T-helper 1 cell treated with Interleukin-12 subunit alpha and Interleukin-12 subunit beta and Interleukin-4 antibody, amounts not matched to agents 30 ng/mL and 1 ng/mL, for 36 hours (primary cell): Measurements from ENCODE around the gene TSR2. TPM values are rescaled to one million over a fixed set of nuclear protein-coding genes. Genes with fewer than 3 reads are reported as not detected.

Experiments
- intact Hi-C: fragments of 100-400 bp; cut with micrococcal nuclease; formaldehyde crosslinking; loops from one replicate; pipeline ENCODE4 v1.15.1; 2024
- total RNA-seq: library from RNA; stranded (reverse); gene quantifications from 2 replicates; pipeline ENCODE4 v1.2.3, GENCODE V29; 2022

The TSR2 gene, protein sequence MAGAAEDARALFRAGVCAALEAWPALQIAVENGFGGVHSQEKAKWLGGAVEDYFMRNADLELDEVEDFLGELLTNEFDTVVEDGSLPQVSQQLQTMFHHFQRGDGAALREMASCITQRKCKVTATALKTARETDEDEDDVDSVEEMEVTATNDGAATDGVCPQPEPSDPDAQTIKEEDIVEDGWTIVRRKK
- 33.9 and 34.8 TPM in 2 replicates for total RNA-seq

DNA sequence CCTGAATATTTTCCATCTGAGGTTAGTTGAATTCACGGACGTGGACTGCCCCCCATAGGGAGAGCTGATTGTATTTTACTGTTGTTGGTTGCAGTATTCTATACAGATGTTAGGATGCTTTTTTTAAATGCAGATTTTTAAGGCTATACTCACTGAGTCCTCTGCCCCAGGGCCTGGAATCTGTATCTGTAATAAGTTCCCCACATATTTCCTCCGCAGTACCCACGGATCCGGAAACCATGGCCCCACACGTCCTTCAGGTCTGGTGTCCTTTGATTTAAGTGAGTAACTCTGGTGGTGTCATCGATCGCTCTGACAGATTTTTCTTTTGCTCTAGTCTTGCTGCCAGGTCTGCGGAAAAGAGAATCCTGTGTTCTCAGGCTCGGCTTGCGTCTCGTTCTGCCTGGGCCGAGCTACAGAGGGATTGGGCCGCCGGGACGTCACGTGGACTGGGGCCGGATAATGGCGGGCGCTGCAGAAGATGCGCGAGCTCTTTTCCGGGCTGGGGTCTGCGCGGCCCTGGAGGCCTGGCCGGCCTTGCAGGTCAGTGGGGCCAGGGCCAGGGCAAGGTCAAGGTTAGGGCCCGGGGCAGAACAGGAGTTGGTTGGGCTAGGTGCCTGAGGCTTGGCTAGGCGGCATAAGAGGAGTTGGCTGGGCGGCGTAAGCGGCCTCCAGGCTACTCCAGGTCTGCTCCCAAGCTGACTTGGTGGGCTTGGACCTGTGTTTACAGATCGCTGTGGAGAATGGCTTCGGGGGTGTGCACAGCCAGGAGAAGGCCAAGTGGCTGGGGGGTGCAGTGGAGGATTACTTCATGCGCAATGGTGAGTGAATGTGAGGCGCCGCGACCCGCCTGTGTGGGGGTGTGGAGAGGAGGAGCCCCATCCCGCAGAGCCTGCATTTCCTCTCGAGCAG lies at the start of gene TSR2:
TSS of gene TSR2 (plus strand) at position 445 of the 912 bp plus-strand sequence. CDS start at position 463, 18 bp downstream.
- intact Hi-C loops: loop anchor here (1.0 to 10.0 kb wide), 10 partner anchors 83 to 1277 kb away; partner anchors contain the start of genes APEX2, FAM120C, GNL3L and HSD17B10

DNA sequence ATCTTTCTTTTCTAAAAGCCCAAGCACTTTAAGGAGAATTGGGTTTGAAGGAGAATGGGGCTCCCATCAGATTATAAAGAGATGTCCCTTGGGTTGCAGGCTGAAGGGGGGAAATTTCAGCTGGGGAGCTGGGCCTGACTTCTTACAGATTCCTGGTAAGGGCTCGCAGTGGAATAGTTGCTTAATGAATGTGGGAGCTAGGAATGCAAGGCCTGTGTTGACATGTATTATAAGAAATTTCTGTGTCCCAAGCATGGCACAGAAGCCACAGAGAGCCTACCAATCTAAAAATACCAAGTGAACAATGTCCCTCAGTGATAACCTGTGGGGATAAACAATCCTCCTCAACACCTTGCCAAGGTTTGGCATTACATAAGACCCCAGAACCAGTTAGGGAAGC lies 43.1 kb upstream of the TSR2 start:
- intact Hi-C loops: no loop called here

DNA sequence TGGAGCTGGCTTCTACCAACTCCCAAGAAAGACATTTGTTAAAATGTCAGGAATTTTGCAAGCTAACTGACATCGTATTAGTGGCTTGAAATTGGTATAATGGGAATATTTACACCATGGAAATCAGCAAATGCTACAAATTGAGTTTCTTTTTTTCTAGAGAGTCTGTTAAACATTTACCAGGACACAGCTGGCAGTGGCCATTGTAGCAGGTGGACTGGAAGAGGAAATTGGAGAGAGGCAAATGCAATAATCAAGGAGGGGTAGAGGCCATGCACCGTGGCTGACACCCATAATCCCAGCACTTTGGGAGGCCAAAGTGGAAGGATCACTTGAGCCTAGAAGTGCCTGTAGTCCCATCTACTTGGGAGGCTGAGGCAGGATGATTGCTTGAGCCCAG lies 32.9 kb upstream of the TSR2 start:
- intact Hi-C loops: no loop called here

DNA sequence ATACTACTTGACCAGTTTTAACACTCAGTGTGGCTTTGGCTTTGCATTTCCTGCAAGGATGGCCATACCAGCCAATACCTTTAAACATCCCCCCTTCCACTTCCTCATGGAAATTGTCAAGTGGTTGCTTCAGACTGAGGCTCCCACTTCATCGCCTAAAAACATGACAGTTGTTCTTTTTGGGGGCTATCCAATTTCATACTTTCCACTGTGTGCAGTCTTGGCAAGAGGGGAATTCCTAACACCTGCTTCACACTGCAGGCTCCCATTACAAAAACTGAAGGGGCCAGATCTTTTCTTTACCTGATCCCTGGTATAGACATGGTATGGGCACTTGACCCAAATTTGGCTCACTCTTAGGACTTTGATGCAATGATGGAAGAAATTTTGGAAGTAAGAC lies 28.5 kb upstream of the TSR2 start:
- intact Hi-C loops: no loop called here

DNA sequence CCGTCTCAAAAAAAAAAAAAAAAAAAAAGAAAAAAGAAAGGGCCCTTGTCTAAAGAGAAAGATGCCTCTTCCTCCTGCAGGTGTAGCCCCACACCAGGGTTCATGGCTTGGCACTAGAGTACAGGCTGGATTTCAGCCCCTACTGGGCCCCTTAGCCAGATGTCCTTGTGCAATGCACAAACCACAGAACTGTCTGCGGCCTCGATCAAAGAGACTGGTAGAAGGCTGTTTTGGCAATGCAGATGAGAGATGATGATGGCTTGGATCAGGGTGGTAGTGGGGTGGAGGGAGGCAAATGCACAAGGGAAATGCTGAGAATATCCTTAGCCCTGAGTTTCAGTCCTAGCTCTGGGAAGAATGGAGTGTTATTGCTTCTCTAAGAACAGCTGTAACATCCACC lies 26.5 kb upstream of the TSR2 start:
- intact Hi-C loops: no loop called here

DNA sequence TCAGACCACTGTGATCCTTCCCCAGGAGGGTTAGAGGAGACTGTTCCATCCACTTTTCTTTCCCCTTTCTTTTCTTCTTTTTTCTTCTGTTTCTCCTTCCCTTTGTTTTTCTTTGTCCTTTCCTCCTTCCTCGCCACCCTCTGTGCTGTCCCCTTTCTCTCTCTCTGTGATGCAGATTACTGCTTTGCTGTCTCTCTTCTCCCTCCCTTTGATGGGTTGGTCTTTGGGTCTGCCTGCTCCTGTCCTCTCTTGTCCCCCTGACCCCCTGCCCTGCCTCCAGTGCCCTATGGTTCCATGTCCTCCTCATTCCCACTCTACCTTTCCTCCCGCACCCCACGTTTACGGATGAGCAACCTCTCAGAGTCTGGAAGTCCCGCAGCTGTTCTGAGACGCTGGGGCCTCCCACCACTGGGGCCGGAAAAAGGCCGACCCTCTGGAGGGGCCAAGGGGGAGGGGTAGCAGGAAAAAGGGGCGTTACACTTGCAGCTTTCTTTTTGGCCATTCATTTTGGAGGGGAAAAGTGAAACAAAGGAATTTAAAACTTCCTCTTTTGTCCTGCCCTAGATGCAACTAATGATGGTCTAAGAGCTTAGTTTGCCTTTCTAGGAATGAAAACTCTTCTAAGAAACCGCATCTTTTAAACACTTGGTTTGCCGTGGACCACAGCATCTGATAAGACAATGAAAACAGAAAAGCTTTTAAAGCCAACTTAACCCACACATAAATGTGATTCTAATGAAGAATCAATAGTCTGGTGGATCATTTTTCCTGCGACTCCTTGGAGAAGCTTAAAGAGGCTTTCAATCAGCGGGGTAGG lies 24.5 kb upstream of the TSR2 start:
- intact Hi-C loops: no loop called here

DNA sequence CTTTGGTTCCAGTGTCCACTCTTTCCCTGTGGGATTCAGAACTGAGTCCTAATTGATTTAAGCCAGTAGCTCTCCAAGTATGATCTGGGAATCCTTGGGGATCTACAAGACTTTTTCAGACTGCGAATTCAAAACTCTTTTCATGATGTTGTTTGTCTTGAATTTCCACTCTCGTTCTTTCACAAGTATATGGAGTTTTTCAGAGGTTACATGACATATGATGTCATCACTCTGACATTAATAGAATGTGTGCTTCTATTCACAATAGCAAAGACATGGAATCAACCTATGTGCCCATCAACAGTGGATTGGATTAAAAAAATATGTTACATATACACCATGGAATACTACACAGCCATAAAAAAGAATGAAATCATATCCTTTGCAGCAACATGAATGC lies 23.2 kb upstream of the TSR2 start:
- intact Hi-C loops: no loop called here

DNA sequence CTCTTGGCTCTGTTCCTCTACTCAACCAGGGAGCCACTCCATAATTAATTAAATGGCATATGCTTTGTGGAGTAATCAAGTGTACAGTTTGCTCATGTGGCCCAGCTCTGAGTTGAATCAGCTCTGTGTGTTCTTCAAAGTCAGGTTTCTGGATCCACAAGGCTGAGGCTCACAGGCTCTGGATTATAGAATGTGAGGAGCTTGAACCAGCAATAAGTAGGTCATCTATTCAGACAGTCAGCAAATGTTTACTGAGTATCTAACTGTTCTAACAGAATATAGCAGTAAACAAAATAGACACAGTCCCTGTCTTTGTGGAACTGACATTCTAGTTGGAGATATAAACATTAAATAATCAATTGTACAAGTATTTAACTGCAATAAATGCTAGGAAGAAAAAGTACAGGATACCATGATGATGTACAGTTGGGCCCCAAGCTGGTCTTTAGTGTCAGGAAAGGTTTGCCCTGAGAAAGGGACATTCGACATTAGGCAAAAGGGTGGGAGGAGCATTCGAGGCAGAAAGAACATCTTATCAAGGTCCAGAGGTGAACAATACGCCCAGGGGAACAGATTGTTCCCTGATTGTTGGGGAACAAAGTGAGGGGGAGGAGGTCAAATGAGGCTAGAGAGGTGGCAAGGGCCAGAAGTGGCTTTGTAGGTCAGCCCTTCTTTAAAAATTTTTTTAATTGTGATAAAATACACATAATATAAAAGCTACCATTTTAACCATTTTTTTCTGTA lies 20.5 kb upstream of the TSR2 start:
- intact Hi-C loops: no loop called here

DNA sequence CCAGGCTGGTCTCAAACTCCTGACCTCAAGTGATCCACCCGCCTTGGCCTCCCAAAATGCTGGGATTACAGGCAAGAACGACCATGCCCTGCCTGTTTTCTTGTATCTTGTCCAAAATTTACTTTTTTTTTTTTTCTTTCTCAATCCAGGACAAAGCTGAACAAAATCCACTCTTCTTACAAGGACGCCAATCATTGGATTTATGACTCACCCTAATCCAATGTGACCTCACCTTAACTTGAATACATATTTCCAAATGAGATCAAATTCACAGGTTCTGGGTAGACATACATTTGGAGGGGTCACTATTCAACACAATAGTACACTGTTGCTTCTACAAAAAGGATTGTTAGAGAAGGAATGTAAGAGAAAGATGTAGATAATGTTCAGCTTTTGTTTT lies 18.0 kb upstream of the TSR2 start:
- intact Hi-C loops: loop anchor here (2.0 kb wide), 1 partner anchor 365 kb away; no protein-coding TSS in a partner anchor

DNA sequence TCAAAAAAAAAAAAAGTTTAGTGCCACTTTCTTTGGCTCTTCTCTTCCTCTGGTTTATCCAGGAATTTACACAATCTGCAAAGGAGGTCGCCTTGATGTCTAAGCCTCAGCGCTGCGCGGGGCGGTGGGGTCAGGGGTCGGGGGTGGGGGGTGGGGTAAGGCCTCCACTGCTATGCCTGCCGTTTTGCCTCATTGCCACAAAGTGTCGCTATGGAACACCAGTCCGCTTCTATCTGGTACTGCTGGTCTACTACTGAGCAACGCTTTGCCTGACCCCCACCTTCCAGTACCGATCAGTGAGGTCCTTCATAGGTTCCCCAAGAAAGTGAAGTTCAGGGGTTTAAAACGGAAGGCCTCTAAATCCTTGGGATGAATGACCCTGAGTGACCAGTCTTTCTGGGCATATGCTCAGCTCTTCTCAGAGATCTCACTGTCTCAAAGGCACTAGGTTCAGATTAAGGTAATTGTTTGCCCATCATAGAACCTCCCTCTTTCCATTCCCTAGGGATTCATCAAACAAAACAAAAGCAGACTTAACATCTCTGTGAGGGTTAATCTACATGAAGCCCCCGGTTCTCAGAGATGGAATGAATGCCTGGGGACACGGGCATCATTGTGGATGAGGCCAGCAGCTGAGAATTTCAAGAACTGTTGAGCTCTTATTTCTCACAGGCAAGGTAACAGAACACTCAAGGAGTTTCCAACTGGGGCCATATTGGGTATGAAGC lies 16.9 kb upstream of the TSR2 start:
- intact Hi-C loops: loop anchor here (2.0 kb wide), 1 partner anchor 363 kb away; no protein-coding TSS in a partner anchor

DNA sequence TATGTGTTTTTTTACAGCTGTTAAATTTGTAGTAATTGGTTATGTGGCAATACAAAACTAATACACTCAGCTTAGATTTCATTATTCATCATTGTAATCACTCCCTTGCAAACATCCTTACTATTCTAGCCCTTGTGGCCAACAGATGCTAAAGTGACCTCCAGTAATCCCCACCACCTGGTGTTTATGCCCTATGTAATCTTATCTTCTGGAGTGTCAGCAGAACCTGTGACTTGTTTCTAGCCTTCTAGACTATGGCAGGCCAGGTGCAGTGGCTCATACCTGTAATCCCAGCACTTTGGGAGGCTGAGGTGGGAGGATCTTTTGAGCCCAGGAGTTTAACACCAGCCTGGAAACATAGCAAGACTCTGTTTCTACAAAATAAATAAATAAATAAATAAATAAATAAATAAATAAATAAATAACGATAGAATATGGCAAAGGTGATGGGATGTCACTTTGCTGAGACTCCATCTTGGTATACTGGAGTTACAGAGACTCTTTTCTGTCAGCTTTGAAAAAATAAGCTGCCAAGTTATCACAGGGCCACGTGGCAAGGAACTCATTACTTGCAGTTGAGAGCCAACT lies 12.3 kb upstream of the TSR2 start:
- intact Hi-C loops: no loop called here

DNA sequence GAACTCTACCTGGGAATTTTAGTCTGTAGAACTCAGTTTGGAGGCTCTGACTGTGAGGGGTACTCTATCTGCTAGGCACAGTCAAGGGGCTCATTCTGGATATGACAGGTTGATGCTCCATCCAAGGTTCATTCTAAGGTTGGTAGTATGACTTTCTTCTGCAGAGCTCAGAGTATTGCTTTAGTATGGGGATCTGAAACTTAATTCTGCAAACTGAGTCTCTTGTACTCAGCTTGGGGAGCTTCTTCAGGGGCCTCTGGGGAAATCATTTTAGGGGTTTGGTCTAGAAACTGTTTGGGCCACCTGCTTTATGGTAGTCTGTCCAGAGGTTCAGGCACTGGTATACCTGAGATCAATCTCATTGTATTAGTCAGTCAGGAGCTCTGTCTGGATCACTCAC lies 9.7 kb upstream of the TSR2 start:
- intact Hi-C loops: no loop called here

DNA sequence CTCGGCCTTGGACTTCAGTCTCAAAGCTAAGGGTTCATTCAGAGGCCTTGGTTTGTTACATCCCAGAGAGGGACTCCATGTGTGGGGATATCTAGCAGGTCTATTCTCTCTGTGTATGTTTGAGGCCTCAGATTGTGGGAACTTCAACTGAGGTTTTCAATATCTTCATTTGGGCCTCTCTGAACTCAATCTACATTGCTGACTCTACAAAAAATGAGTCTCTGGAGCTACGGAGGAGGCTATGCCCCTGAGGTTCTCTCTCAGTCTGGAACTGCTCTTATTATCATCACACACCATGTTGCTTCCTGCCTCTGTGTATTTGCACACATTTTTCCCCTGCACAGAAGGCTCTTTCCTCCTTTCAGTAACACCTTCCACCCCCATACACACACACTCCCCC lies 5.1 kb upstream of the TSR2 start:
- intact Hi-C loops: no loop called here

DNA sequence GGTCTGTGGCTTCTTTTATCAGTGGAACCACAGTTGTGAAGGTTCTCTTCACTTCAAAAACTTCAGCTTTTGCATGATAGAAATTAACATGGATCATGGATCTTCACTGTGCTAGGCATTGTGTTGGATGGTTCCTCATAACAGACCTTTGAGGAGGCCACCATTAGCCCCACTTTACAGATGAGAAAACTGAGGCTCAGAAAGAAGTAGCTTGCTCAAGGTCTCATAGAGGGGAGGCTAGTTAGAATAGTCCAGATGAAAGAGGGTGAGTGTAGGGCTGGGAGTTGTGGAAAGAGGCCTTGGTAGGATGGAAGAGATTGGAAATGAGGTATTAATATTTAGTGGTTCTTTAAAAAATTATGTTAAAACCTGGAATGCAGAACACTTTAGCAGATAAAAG lies 2.6 kb downstream of the TSR2 start:
- intact Hi-C loops: loop anchor here (5.0 to 10.0 kb wide), 3 partner anchors 85 to 1008 kb away; partner anchors contain the start of genes HSD17B10 and WNK3

DNA sequence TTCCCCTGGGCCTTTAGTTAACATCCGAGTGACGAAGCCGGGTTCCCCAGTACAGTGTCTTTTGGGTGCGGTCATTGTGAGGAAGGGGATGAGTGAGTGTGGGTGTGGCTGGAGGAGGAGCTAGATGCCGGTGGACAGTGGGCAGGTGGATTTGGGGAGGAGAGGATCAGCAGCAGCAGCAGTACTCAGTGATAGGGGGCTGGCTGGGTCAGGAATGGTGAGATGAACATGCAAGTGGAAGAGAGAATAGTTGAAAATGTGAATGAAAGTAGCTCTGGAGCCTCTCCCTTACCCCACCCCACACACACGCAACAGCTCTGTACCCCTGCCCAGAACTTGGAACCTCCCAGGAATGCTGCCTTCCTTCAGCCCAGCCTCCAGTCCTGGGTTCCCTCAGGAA lies 4.5 kb downstream of the TSR2 start:
- intact Hi-C loops: loop anchor here (5.0 to 10.0 kb wide), 3 partner anchors 87 to 1010 kb away; partner anchors contain the start of genes HSD17B10 and WNK3

DNA sequence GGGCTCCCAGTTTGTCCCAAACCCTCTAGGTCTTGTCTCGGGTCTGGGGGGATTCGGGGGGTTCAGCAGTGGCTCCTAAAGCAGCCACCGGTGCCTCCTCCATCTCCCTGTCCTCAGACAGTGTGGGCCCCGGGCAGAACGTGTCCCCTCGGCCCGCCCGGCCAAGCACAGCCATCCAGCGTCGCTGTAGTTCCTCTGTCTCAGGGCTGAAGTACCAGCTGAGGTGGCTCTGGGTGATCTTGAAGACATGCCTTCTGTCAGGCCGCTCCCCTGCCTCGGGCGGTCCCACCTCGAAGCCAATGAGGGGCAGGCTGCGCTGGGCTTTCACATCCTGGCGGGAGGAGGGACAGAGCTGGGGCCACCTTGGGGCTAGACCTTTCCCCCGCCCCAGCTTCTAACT lies 5.9 kb downstream of the TSR2 start:
- intact Hi-C loops: loop anchor here (10.0 kb wide), 2 partner anchors 609 to 1011 kb away; partner anchors contain the start of gene HSD17B10

DNA sequence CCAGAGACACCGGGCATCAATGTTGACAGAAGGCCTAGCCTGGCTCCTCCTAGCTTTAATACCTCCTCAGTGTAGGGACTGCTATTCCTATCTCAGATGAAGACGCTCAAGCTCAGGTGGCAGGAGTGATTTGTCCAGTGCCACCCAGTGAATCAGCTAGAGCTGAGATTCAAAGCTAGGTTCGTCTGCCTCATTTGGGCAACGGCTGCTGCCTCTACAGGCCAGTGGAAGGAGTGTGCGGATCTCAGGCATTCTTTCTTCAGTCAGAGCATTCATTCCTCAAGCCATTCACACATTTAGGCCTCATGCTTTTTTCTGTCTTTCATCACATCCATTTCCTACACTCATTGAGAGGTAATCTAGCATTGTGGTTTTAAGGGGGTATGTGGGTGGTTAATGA lies 7.3 kb downstream of the TSR2 start:
- intact Hi-C loops: loop anchor here (10.0 kb wide), 2 partner anchors 607 to 1013 kb away; partner anchors contain the start of gene HSD17B10

DNA sequence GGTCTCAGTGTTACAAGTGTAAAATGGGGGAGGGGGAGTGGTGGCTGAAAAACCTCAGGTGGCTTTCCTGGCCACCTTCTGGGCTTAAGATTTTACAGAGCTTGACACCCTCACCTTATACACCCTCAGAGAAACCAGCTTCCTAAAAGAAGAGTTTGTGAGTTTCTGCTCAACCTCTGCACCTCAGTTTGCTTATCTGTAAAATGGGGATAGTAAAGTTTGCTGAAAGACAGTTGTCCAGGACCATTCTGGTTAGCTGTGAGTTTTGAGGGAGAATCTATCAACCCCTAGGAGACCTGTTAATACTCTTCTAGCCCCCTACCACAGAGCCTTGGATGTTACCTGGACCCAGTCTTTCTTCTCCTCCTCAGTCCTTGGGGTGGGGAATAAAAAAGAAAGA lies 9.7 kb downstream of the TSR2 start:
- intact Hi-C loops: loop anchor here (10.0 kb wide), 2 partner anchors 605 to 1015 kb away; partner anchors contain the start of gene HSD17B10

DNA sequence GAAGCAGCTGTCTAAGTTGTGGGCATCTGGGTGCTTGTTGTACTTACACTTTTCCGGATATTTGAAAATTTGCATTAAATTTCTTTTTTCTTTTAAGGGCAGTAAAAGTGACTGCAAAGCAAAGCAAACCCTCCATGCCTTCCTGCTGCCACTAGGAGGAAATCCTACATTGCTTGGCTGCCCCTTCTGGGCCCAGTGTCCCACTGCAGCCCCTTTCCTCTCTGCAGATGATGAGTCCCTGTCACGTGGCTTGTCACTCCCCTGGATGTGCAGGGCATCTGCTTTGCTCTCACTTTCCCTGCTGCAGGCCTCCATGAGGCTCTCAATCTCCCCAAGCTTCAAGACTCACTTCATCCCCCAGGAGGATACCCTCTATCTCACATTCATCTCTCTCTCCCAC lies 12.7 kb downstream of the TSR2 start:
- intact Hi-C loops: no loop called here
